HepG2 (cell line): ENCODE data around the gene FKBP5. TPM values are rescaled to one million over a fixed set of nuclear protein-coding genes. Genes with fewer than 3 reads are reported as not detected.

Experiments
- ARID5B ChIP-seq: IDR thresholded peaks from 2 replicates; pipeline ENCODE4 v1.4.0; 2020; ENCODE audit warnings: mild to moderate bottlenecking, missing genetic modification reagents
- GABPA ChIP-seq, 2 experiments: IDR thresholded peaks; 2 replicates each; pipeline ENCODE4 v1.6.1; 2011 to 2016; ENCODE audit warnings: low read depth in 2 of 2, low read length in 1 of 2, missing biosample characterization in 1 of 2, missing genetic modification characterization in 1 of 2
- NR2F1 ChIP-seq, 2 experiments: fragments of 450-650 bp in 1 of 2; formaldehyde crosslinking in 1 of 2; IDR thresholded peaks; 2 replicates each; pipeline versions ENCODE4 v1.5.0 to v1.6.1; 2016 to 2020; ENCODE audit warnings: mild to moderate bottlenecking in 1 of 2, missing compliant biosample characterization in 1 of 2, missing genetic modification reagents in 1 of 2, moderate library complexity in 1 of 2
- PATZ1 ChIP-seq: sonication (generic); formaldehyde crosslinking; IDR thresholded peaks from 2 replicates; pipeline ENCODE4 v1.4.0; 2020; ENCODE audit warnings: missing genetic modification reagents
- PRDM10 ChIP-seq: sonication (generic); formaldehyde crosslinking; IDR thresholded peaks from 2 replicates; pipeline ENCODE4 v1.4.0; 2020; ENCODE audit warnings: low read depth, missing genetic modification reagents
- TFE3 ChIP-seq: IDR thresholded peaks from 2 replicates; pipeline ENCODE4 v1.6.1; 2016
- THRA ChIP-seq: sonication (generic); formaldehyde crosslinking; IDR thresholded peaks from 2 replicates; pipeline ENCODE4 v1.4.0; 2020; ENCODE audit warnings: missing genetic modification reagents, borderline replicate concordance
- ZNF232 ChIP-seq: sonication (generic); formaldehyde crosslinking; IDR thresholded peaks from 2 replicates; pipeline ENCODE4 v1.4.0; 2020; ENCODE audit warnings: missing genetic modification reagents, borderline replicate concordance
- ZNF567 ChIP-seq: sonication (generic); formaldehyde crosslinking; IDR thresholded peaks from 2 replicates; pipeline ENCODE4 v1.8.1; 2023; ENCODE audit warnings: mild to moderate bottlenecking, missing genetic modification reagents, borderline replicate concordance
- polyA plus RNA-seq, 8 experiments: library from polyadenylated mRNA; depleted of rRNA in 3 of 8; stranded (reverse) in 7 of 8; unstranded in 1 of 8; fragments of >200 nt; fragmentation: Illumina TruSeq in 4 of 8; extraction: Trizol in 4 of 8; gene quantifications; 2 replicates each; pipeline versions ENCODE4 v1.2.1 to v1.2.3, GENCODE V29; 2011 to 2016; ENCODE audit warnings: low read depth in 4 of 8, missing spikeins in 1 of 8, mixed read lengths in 1 of 8; ENCODE audit not compliant: insufficient read depth in 1 of 8
- total RNA-seq, 5 experiments: library from RNA; depleted of rRNA; stranded (reverse); fragments of >200 nt; fragmentation: Illumina TruSeq; extraction: Trizol; gene quantifications; 2 replicates each; pipeline ENCODE4 v1.2.3, GENCODE V29; 2016; ENCODE audit warnings: low read depth in 1 of 5

The FKBP5 gene
- total and polyA plus RNA-seq, 2 of the 13 experiments (the other 11 are each of a cell fraction or from before 2014, with no cell fraction given) = 8.0 to 17.4 TPM

GRCh38 chr6:35736253-35736894 lies 47.7 kb upstream of the FKBP5 start (continued):
- 0 out of 2 replicates have a peak, but pooled peaks have one; percentile 11 for TF ChIP-seq TFE3 (CRISPR knock-in tag)
- TF ChIP-seq ZNF232 (CRISPR knock-in tag) = 0 out of 2 replicates have a peak, but pooled peaks have one; percentile 33
- TF ChIP-seq THRA = 0 out of 2 replicates have a peak, but pooled peaks have one; percentile 40
- 0 out of 2 replicates have a peak, but pooled peaks have one; percentile 8 for TF ChIP-seq ARID5B (CRISPR knock-in tag)
- no peak for TF ChIP-seq NR2F1 (CRISPR knock-in tag; IDR thresholded peaks at IDR 0.05)
- TF ChIP-seq GABPA (IDR thresholded peaks at IDR 0.05; ENCODE audit: low read depth, low read length) = no peak
- peak; percentile 62 for TF ChIP-seq GABPA (CRISPR knock-in tag; IDR thresholded peaks at IDR 0.05; ENCODE audit: low read depth)
- TF ChIP-seq PRDM10 (CRISPR knock-in tag) = no peak
- peak; percentile 48 for TF ChIP-seq ZNF567 (CRISPR knock-in tag)
- TF ChIP-seq PATZ1 (CRISPR knock-in tag) = peak; percentile 46; the same call in 1 of the 2 replicates
